Activated CD4-positive, alpha-beta T cell treated with anti-CD3 and anti-CD28 coated beads for 24 hours (primary cell): ENCODE data around the gene SLC15A5.

Source experiments
- DNase-seq, 2 donors: peaks; one replicate each; pipeline ENCODE4 v3.0.0-alpha.2; 2020; ENCODE audit warnings: low read depth in 2 of 2

The SLC15A5 gene

GRCh38 chr12:16174282-16174681 lies 103.2 kb downstream of the SLC15A5 start:
- DNase-seq, result no peak

GRCh38 chr12:16171348-16171747 lies 106.1 kb downstream of the SLC15A5 start:
- no peak for DNase-seq

- DNase-seq, result no peak
These were observed 109.4 kb downstream of the SLC15A5 start for GRCh38 chr12:16168078-16168477.

- DNase-seq, result no peak
These were observed 110.7 kb downstream of the SLC15A5 start for GRCh38 chr12:16166563-16167470.

- DNase-seq, result no peak
These were observed 112.0 kb downstream of the SLC15A5 start for GRCh38 chr12:16165506-16165905.

- DNase-seq, result no peak
These were observed 113.6 kb downstream of the SLC15A5 start for GRCh38 chr12:16163901-16164300.

- no peak for DNase-seq
These were observed 114.3 kb downstream of the SLC15A5 start for GRCh38 chr12:16163146-16163545.

GRCh38 chr12:16159571-16159970 lies 117.9 kb downstream of the SLC15A5 start:
- DNase-seq, result no peak

- DNase-seq, result no peak
These were observed 119.4 kb downstream of the SLC15A5 start for GRCh38 chr12:16158050-16158449.

GRCh38 chr12:16155938-16156337 lies 121.5 kb downstream of the SLC15A5 start:
- no peak for DNase-seq

GRCh38 chr12:16154990-16155389 lies 122.5 kb downstream of the SLC15A5 start:
- no peak for DNase-seq

GRCh38 chr12:16152885-16153673 lies 124.4 kb downstream of the SLC15A5 start:
- no peak for DNase-seq

GRCh38 chr12:16150276-16150675 lies 127.2 kb downstream of the SLC15A5 start:
- DNase-seq, result no peak

- no peak for DNase-seq
These were observed 128.5 kb downstream of the SLC15A5 start for GRCh38 chr12:16148938-16149337.
